ENCODE data around the gene NEU3.

NEU3 gene

DNA sequence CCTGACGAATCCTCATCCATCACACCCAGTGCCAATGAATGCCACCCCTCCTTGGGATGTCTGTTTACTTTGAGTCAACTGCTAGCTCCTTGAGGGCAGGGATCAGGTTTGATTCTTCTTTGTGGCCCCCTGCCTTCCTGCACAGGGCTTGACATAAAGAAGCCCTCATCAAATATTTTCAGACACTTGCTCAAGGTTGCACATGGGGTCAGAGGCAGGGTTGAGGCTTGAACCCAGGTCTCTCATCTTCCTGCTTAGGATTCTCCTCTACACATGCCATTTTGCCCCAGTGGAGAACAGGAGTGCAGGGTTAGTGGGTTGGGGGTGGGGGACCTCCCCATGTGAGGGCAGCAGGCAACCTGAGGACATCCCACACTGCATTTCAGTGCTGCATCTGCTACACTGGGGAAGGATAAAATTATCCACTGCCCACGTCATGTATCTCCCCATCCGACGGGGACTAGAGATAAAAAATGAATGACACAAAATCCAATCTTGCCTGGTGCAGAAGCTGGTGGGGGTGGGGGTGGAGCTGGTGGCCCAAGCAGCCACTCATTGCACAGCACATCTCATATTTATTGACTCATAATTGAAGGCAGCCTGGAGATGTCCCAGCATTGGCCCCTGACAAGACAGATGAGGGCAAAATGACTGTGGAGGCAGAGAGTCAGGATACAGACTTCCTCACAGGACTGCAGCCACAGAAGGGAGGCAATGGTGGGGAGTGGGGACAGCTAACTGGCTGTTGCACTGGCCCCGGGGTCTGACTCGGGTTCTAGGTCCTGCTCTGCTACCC is 41.3 kb downstream of the NEU3 start:
- TF ChIP-seq, protein P1, sequence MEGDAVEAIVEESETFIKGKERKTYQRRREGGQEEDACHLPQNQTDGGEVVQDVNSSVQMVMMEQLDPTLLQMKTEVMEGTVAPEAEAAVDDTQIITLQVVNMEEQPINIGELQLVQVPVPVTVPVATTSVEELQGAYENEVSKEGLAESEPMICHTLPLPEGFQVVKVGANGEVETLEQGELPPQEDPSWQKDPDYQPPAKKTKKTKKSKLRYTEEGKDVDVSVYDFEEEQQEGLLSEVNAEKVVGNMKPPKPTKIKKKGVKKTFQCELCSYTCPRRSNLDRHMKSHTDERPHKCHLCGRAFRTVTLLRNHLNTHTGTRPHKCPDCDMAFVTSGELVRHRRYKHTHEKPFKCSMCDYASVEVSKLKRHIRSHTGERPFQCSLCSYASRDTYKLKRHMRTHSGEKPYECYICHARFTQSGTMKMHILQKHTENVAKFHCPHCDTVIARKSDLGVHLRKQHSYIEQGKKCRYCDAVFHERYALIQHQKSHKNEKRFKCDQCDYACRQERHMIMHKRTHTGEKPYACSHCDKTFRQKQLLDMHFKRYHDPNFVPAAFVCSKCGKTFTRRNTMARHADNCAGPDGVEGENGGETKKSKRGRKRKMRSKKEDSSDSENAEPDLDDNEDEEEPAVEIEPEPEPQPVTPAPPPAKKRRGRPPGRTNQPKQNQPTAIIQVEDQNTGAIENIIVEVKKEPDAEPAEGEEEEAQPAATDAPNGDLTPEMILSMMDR (IDR thresholded peaks at IDR 0.05; ENCODE audit: low read depth, low read length) = no peak
- no peak for DNase-seq (ENCODE audit: extremely low read depth, low read depth)

DNA sequence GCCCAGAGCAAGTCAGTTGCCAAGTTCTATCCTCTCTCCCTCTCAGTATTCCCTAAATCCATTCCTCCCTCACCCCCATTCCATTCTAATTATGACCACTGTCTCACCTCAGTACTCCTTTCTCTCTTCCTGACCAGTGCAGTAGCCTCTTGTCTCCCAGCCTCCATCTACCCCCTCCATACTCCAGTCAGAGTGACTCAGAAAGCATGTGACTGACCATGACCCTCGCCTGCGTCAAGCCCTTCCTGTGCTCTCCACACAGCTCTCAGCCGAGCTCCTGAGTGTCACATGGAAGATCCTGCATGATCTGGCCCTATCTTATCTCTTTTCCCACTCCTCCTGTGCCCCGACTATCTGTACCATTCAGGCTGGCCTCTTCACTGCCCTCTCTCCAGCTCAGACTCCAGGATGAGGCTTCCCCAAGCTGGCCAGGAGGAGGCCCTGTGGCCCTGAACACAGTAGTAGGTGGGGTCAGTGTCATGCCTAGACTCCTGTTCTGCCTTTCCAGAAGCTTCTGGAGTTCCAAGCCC is 42.6 kb downstream of the NEU3 start:
- TF ChIP-seq, protein P1 (IDR thresholded peaks at IDR 0.05; ENCODE audit: low read depth, low read length) = no peak
- no peak for DNase-seq (ENCODE audit: extremely low read depth, low read depth)

DNA sequence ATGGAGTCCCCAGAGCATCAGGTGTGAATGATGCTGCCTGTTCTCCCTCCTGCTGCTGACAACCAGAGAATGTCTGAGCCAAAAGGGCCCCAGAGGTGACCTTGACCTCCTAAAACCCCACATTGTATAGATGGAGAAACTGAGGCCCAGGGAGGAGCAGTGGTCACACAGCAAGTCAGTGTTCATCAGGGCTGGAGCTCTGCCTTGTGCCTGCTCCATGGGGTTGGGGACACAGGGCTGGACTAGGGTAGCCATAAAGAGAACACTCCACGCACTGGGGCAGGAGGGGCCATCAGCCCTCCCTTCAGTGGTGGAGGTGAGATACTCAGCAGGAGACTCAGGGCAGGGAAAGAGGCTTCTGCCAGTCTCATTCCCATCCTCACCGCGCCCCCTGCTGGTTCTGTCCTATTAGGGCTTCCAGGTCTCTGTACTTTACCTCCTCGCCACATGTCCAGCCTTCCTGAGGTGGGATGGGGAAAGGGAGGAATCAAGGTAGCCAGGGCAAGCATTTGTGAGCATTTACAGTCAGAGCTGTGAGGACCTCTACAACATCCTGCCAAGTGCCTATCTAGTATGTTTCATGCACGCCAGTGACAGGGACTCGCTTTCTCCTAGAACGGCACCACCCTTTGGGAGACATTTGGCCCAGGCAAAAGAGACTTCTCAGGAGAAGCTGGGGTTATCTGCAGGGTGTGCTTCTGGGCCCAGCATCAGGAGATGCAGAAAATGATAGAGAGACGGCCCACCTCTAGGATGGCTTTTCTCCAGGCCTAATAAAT is 43.2 kb downstream of the NEU3 start:
- DNase-seq (ENCODE audit: extremely low read depth, low read depth) = peak; percentile 22

DNA sequence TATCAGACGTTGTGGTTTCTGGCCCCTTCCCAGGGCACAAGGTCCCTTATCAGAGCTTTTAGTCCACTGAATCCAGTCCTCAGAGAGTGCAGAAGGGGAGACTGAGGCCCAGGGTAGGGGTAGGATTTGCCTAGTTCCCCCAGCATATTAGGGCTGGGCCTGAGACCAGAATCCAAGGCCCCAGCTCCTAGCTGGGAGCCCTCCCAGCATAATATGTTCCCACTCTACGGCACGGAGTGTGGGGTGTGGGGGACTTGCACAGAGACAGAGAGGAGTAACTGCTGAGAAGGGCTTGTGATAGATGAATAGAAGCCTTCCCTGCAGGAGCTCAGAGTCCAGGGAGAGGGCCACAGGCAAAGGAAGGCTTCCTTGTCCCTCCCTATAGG is 43.8 kb downstream of the NEU3 start:
- DNase-seq (ENCODE audit: extremely low read depth, low read depth) = no peak

More for the DNA sequence above, 43.2 kb downstream of the NEU3 start:
- TF ChIP-seq, protein P1 (IDR thresholded peaks at IDR 0.05; ENCODE audit: low read depth, low read length) = peak; percentile 78

DNA sequence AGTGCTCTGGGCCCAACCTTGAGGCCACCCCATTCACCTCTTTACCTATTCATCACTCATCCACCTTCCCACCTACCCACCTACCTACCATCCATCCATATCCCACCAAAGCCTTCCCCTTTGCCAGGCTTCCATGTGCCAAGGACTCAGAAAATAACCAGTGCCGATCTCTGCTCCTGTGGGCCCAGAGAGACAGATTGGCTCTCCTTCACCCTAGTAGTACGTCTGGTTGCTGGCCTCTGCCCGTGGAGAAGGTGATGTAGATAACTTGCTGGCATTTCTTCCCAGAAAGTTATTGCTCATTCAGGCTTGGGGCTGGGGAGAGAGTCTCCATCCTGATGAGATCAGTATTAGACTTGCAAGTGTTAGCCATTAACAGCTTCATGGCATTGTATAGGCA is 45.2 kb downstream of the NEU3 start:
- no peak for DNase-seq (ENCODE audit: extremely low read depth, low read depth)
- TF ChIP-seq, protein P1 (IDR thresholded peaks at IDR 0.05; ENCODE audit: low read depth, low read length) = no peak

More for the DNA sequence above, 43.8 kb downstream of the NEU3 start:
- TF ChIP-seq, protein P1 (IDR thresholded peaks at IDR 0.05; ENCODE audit: low read depth, low read length) = no peak

DNA sequence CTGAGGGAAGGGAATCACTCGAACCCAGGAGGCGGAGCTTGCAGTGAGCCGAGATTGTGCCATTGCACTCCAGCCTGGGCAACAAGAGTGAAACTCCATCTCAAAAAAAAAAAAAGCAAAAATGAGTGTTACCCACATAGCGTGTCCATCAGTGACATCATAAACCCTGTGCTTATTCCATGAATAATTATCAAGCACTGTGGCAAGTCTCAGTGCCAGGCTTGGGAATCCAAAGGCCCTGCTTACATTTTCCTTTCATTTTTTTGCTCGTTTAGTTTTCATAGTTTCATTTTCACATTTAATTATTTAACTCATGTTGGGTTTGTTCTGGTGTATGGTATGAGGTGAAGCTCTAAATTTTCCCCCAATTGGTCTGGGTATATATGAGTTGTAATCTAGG is 46.5 kb downstream of the NEU3 start:
- TF ChIP-seq, protein P1 (IDR thresholded peaks at IDR 0.05; ENCODE audit: low read depth, low read length) = no peak

More for the DNA sequence above, 46.5 kb downstream of the NEU3 start:
- DNase-seq (ENCODE audit: extremely low read depth, low read depth) = no peak
